Right ventricle myocardium superior (tissue), 1 donor: ENCODE measurements around the gene NCOA1. TPM values are rescaled to one million over a fixed set of nuclear protein-coding genes. Genes with fewer than 3 reads are reported as not detected.
A peak's percentile ranks its signal among the peaks of the same experiment; 100 is the strongest.
"Not testable (repeated sequence)": the region's sequence is repeated elsewhere in the genome, so short reads cannot be mapped to it uniquely, and the experiment has no call there.

Experiments used
- ATAC-seq: fragments of 200-7000 bp; cut with Tn5 transposase; one replicate; pipeline ENCODE4 v1.9.1; 2020; ENCODE audit warnings: mild to moderate bottlenecking; ENCODE audit not compliant: poor library complexity
- DNase-seq: peaks from one replicate; pipeline ENCODE4 v3.0.0-alpha.2; 2020
- intact Hi-C: fragments of 100-400 bp; cut with DNase I; formaldehyde crosslinking; loops from one replicate; pipeline ENCODE4 v1.11.2; 2022
- total RNA-seq: library from RNA; stranded (reverse); fragmentation: NEBNext Ultra II Directional; extraction: Animal tissue kit (Norgen Biotek cat#: 25700); gene quantifications from one replicate; pipeline ENCODE4 v1.2.1, GENCODE V29; 2021
- donor health status: DM: no; HTN: yes; CAD: no; lungs with severe emphysema.

Gene NCOA1
- total RNA-seq, 1 donor from 2014 or later, result 32.2 TPM

GRCh38 chr2:24517247-24517646 lies 26.2 kb downstream of the NCOA1 start:
- ATAC-seq (no peak), DNase-seq (no peak)
- intact Hi-C loops, result no loop called here

GRCh38 chr2:24520175-24520574 lies 29.1 kb downstream of the NCOA1 start:
- DNase-seq (no peak), ATAC-seq (no peak)
- intact Hi-C loops, result no loop called here

- no peak for ATAC-seq
- intact Hi-C loops, result no loop called here
These were observed 30.3 kb downstream of the NCOA1 start for GRCh38 chr2:24521162-24521857.

GRCh38 chr2:24521975-24522639 lies 31.1 kb downstream of the NCOA1 start:
- intact Hi-C loops, result no loop called here
- ATAC-seq (no peak), DNase-seq (no peak)

More at GRCh38 chr2:24521162-24521857, 30.3 kb downstream of the NCOA1 start:
- no peak for DNase-seq

GRCh38 chr2:24527536-24527935 lies 36.5 kb downstream of the NCOA1 start:
- intact Hi-C loops, result no loop called here
- no peak for DNase-seq
- ATAC-seq, result no peak

- ATAC-seq (no peak), DNase-seq (no peak)
- intact Hi-C loops, result no loop called here
These were observed 39.7 kb downstream of the NCOA1 start for GRCh38 chr2:24530796-24531195.

GRCh38 chr2:24531610-24532009 lies 40.6 kb downstream of the NCOA1 start:
- ATAC-seq, intact Hi-C loops: not testable (repeated sequence)

GRCh38 chr2:24532057-24532456 lies 41.0 kb downstream of the NCOA1 start:
- intact Hi-C loops, DNase-seq, ATAC-seq: not testable (repeated sequence)

More at GRCh38 chr2:24531610-24532009, 40.6 kb downstream of the NCOA1 start:
- DNase-seq, result not testable (repeated sequence)

- DNase-seq, ATAC-seq, intact Hi-C loops: not testable (repeated sequence)
These were observed 42.5 kb downstream of the NCOA1 start for GRCh38 chr2:24533574-24533973.

GRCh38 chr2:24538720-24539119 lies 47.7 kb downstream of the NCOA1 start:
- intact Hi-C loops, result no loop called here
- DNase-seq (no peak), ATAC-seq (no peak)

- intact Hi-C loops, result no loop called here
- no peak for DNase-seq
- ATAC-seq, result no peak
These were observed 48.2 kb downstream of the NCOA1 start for GRCh38 chr2:24539258-24539657.

GRCh38 chr2:24540011-24540477 lies 49.0 kb downstream of the NCOA1 start:
- ATAC-seq (no peak), DNase-seq (no peak)
- intact Hi-C loops, result no loop called here

GRCh38 chr2:24541621-24542020 lies 50.6 kb downstream of the NCOA1 start:
- ATAC-seq (no peak), DNase-seq (no peak)
- intact Hi-C loops, result no loop called here

GRCh38 chr2:24542269-24542872 lies 51.3 kb downstream of the NCOA1 start:
- DNase-seq (no peak), ATAC-seq (no peak)
- intact Hi-C loops, result no loop called here

- intact Hi-C loops, result no loop called here
- no peak for ATAC-seq
These were observed 52.2 kb downstream of the NCOA1 start for GRCh38 chr2:24543252-24543651.

GRCh38 chr2:24544456-24545115 lies 53.5 kb downstream of the NCOA1 start:
- no peak for DNase-seq
- intact Hi-C loops, result no loop called here
- no peak for ATAC-seq

More at GRCh38 chr2:24543252-24543651, 52.2 kb downstream of the NCOA1 start:
- DNase-seq, result no peak

GRCh38 chr2:24546669-24547068 lies 55.6 kb downstream of the NCOA1 start:
- no peak for DNase-seq
- intact Hi-C loops, result no loop called here
- peak; percentile 49 for ATAC-seq

- no peak for DNase-seq
- intact Hi-C loops, result no loop called here
- ATAC-seq, result no peak
These were observed 57.0 kb downstream of the NCOA1 start for GRCh38 chr2:24548058-24548457.

GRCh38 chr2:24550301-24550700 lies 59.2 kb downstream of the NCOA1 start:
- ATAC-seq, intact Hi-C loops: not testable (repeated sequence)

More at GRCh38 chr2:24550301-24550700, 59.2 kb downstream of the NCOA1 start:
- DNase-seq, result not testable (repeated sequence)
